ENCODE results near the gene SH3BGRL2. TPM values are rescaled to one million over a fixed set of nuclear protein-coding genes. Genes with fewer than 3 reads are reported as not detected.
"Not testable (repeated sequence)": the region's sequence is repeated elsewhere in the genome, so short reads cannot be mapped to it uniquely, and the experiment has no call there.

Gene SH3BGRL2
- total RNA-seq, 2 donors from 2014 or later = 24.1 to 29.1 TPM

DNA sequence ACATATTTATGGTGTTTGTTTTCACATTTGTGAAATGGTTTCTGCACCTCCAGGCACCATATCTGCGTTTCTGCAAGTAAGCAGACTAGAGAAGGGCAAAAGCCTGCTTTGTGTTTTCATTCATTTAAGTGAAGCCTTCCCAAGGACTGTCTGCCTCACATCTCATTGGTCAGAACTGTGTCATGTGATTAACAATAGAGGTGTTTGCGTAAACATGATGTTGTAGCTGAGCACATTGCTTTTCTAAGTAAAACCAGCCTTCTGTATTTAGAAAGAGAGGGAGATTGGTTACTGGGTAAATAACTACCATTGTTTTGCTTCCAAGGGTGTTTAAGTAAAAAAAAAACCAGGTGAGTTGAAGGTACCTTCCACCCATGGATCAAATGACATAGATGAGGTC is 39.7 kb downstream of the SH3BGRL2 start:
- no peaks in the 10 kb centered on the region for H3K36me3 ChIP-seq
- DNase-seq (ENCODE audit: low spot score) (no peak), ATAC-seq (ENCODE audit: insufficient number of reproducible peaks, low FRiP score, low read depth) (no peak)
- H3K4me3 ChIP-seq = no peak overlapping the region
- H3K4me1 ChIP-seq (ENCODE audit: control insufficient read depth in 1 of 2, low read depth in 2 of 2) = no peaks in the 10 kb centered on the region
- no peaks in the 10 kb centered on the region for H3K27me3 ChIP-seq (replicated peaks; ENCODE audit: insufficient read depth)
- no peak overlapping the region for H3K27ac ChIP-seq
- TF ChIP-seq, protein P1, sequence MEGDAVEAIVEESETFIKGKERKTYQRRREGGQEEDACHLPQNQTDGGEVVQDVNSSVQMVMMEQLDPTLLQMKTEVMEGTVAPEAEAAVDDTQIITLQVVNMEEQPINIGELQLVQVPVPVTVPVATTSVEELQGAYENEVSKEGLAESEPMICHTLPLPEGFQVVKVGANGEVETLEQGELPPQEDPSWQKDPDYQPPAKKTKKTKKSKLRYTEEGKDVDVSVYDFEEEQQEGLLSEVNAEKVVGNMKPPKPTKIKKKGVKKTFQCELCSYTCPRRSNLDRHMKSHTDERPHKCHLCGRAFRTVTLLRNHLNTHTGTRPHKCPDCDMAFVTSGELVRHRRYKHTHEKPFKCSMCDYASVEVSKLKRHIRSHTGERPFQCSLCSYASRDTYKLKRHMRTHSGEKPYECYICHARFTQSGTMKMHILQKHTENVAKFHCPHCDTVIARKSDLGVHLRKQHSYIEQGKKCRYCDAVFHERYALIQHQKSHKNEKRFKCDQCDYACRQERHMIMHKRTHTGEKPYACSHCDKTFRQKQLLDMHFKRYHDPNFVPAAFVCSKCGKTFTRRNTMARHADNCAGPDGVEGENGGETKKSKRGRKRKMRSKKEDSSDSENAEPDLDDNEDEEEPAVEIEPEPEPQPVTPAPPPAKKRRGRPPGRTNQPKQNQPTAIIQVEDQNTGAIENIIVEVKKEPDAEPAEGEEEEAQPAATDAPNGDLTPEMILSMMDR (IDR thresholded peaks at IDR 0.05) = no peak
- no peaks in the 10 kb centered on the region for H3K9me3 ChIP-seq

DNA sequence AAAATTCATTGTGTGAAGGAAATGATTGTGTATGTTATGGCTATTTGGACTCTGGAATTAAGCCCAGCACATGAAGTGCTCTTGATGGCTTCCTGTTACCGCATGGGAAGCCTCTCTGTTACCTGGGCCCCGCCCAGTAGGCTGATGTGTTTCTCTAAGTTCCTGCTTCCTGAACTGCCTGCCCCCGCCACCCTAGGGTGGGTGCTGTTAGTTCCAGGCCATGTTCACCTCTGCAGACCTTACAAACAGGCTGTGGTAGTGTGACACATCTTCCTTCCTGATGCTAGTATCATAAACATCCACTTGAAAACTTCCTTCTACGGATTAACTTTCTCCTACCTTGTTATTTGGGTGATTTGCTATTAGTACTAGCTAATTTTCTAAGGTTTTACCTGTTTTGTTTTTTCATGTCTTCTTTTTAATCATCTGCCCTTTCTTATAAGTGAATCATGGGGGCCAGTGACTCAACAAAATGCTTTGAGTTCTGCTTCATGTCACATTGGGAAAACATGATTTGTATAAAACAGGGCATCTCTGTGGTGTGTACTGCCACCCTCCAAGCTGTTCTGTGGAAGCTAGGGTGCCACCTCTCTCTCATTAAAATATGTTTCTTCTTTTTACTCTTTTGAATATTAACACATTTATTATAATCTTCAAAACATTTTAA is 40.6 kb downstream of the SH3BGRL2 start:
- DNase-seq (ENCODE audit: low spot score) = no peak
- TF ChIP-seq, protein P1 (IDR thresholded peaks at IDR 0.05) = no peak
- no peak for ATAC-seq (ENCODE audit: insufficient number of reproducible peaks, low FRiP score, low read depth)
- no peaks in the 10 kb centered on the region for H3K27me3 ChIP-seq (replicated peaks; ENCODE audit: insufficient read depth)
- no peaks in the 10 kb centered on the region for H3K4me1 ChIP-seq (ENCODE audit: control insufficient read depth in 1 of 2, low read depth in 2 of 2)
- H3K9me3 ChIP-seq = no peaks in the 10 kb centered on the region
- no peaks in the 10 kb centered on the region for H3K36me3 ChIP-seq
- H3K27ac ChIP-seq = no peak overlapping the region
- H3K4me3 ChIP-seq = no peak overlapping the region

DNA sequence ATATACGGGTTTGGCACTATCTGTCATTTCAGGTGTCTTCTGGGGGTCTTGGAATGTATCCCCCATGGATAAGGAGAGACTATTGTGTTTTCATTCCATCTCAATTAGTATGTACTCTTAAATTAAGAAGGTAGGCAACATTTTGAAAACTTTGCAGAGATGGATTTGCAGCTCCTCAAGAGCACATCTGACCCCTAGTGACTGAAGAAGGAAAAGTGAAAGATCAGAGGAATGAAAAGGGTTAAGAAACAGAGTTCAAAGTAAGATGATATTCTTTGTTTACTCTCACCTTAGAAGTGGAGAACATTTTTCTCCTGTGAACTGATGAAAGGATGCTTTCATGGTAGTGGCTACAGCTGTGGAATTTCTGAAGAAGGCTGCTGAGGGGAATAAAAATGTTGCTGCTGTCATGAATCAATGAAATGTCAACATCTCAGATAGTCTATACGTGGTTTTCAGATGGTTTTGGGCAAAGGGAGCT is 41.5 kb downstream of the SH3BGRL2 start:
- H3K9me3 ChIP-seq = no peaks in the 10 kb centered on the region
- no peak overlapping the region for H3K4me3 ChIP-seq
- ATAC-seq (ENCODE audit: insufficient number of reproducible peaks, low FRiP score, low read depth) (peak; percentile 22), DNase-seq (ENCODE audit: low spot score) (no peak)
- TF ChIP-seq, protein P1 (IDR thresholded peaks at IDR 0.05) = no peak
- no peak overlapping the region for H3K27ac ChIP-seq
- no peaks in the 10 kb centered on the region for H3K36me3 ChIP-seq
- H3K4me1 ChIP-seq (ENCODE audit: control insufficient read depth in 1 of 2, low read depth in 2 of 2) = no peaks in the 10 kb centered on the region
- no peaks in the 10 kb centered on the region for H3K27me3 ChIP-seq (replicated peaks; ENCODE audit: insufficient read depth)

DNA sequence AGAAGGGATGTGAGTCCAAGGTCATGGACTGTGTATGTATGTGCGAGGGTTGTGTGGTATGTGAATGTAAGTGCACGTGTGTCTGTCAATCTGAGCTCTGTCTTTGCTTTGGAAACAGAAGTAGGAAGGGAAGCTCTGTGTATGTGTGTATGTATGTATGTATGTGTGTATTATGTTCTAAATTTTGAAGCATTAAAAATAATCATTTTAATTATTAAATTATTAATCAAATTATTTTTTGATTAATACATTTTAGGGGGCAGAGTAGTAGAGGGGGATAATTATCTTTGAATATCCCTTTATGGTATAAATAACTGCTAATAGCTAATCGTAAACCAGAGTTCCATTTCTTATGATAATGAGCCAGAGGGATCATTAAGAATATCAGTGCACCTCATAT is 42.8 kb downstream of the SH3BGRL2 start:
- Histone ChIP-seq H3K9me3 (no peaks in the 10 kb centered on the region), H3K36me3 (no peaks in the 10 kb centered on the region), H3K27ac (no peak overlapping the region), H3K4me3 (no peak overlapping the region), H3K4me1 (ENCODE audit: control insufficient read depth in 1 of 2, low read depth in 2 of 2) (no peaks in the 10 kb centered on the region), H3K27me3 (replicated peaks; ENCODE audit: insufficient read depth) (no peaks in the 10 kb centered on the region)
- TF ChIP-seq, protein P1 (IDR thresholded peaks at IDR 0.05) = no peak
- DNase-seq (ENCODE audit: low spot score) (no peak), ATAC-seq (ENCODE audit: insufficient number of reproducible peaks, low FRiP score, low read depth) (no peak)

DNA sequence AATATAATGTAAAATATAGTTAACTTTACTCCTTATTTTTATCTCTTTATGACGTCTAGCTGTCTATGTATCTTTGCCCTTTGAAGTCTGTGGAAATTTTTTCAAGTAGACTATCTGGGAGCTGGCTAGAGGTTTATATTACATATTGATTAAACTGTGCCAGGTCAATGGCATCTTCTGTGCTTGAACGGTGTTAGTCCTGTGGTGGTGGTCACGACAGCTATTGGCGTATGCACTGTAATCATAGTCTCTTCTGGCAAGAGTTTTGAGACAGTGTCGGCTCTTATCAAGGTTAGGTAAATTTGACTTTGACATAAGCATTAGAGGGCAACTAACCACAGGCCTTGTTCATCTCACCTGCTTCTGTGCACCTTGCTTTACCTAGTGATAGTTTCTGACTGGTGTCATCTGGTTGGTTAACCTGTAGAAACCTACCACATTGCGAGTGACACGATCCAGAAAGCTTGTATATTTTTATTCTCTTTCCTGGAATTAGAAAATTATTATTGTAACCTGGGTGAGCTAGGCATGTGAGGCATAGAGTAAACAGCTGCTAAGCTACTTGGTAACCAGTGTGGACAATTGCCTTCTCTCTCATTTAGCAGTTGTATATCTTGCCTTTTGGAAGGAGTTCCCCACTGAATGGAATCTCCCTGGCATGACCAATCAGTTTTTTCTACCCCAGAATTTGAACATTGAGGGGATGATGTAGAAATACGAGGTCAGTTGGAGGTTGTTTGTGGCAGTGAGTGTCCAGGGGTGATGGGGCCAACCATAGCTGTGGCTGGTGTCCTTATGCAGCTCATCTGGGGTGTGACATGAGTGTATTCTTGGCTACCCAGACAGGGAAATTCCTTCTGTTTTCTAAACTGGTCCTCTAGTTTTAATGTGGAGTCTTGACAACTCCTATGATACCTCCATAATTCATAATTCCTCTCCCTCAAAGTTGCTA is 45.9 kb downstream of the SH3BGRL2 start:
- Histone ChIP-seq H3K4me1 (ENCODE audit: control insufficient read depth in 1 of 2, low read depth in 2 of 2) (no peaks in the 10 kb centered on the region), H3K9me3 (no peaks in the 10 kb centered on the region), H3K4me3 (no peak overlapping the region), H3K27me3 (replicated peaks; ENCODE audit: insufficient read depth) (no peaks in the 10 kb centered on the region), H3K36me3 (no peaks in the 10 kb centered on the region), H3K27ac (no peak overlapping the region)
- DNase-seq (ENCODE audit: low spot score) (no peak), ATAC-seq (ENCODE audit: insufficient number of reproducible peaks, low FRiP score, low read depth) (no peak)
- TF ChIP-seq, protein P1 (IDR thresholded peaks at IDR 0.05) = no peak

DNA sequence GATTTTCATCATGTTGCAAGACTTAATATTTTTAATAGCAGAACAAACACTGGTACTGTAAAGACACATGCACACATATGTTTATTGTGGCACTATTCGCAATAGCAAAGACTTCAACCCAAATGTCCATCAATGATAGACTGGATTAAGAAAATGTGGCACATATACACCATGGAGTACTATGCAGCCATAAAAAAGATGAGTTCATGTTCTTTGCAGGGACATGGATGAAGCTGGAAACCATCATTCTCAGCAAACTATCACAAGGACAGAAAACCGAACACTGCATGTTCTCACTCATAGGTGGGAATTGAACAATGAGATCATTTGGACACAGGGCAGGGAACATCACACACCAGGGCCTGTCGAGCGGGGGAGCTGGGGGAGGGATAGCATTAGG is 51.6 kb downstream of the SH3BGRL2 start:
- H3K9me3 ChIP-seq; H3K4me1 ChIP-seq (ENCODE audit: control insufficient read depth in 1 of 2, low read depth in 2 of 2); H3K27ac ChIP-seq; H3K36me3 ChIP-seq; H3K27me3 ChIP-seq (replicated peaks; ENCODE audit: insufficient read depth); DNase-seq (ENCODE audit: low spot score); H3K4me3 ChIP-seq; ATAC-seq (ENCODE audit: insufficient number of reproducible peaks, low FRiP score, low read depth): not testable (repeated sequence)

Measured in thoracic aorta (tissue), 2 donors.